Measurements from ENCODE around the gene ANKRD34A.

The ANKRD34A gene

GRCh38 chr1:145958734-145959133, 5.6 kb downstream of the ANKRD34A start:
- H3K4me1 Mint-ChIP-seq: peaks cover 83% of the 10 kb centered on the region
- peaks cover 12% of the 10 kb centered on the region for H3K36me3 Mint-ChIP-seq (ENCODE audit: insufficient read depth)
- no peaks in the 10 kb centered on the region for H3K9me3 Mint-ChIP-seq
- no peak overlapping the region for H3K4me3 Mint-ChIP-seq
- H3K27ac Mint-ChIP-seq (ENCODE audit: low read depth): peak overlapping the region; percentile 89
- H3K27me3 Mint-ChIP-seq: no peaks in the 10 kb centered on the region
- ATAC-seq (replicated peaks; ENCODE audit: extremely low read depth, poor library complexity, severe bottlenecking) (no peak), DNase-seq (ENCODE audit: low spot score in 2 of 2) (no peak)

- peak within 1 kb of the TSS; percentile 91 for H3K4me3 Mint-ChIP-seq
- peaks cover 11% of the 10 kb centered on the region for H3K36me3 Mint-ChIP-seq (ENCODE audit: insufficient read depth)
- H3K4me1 Mint-ChIP-seq: peaks cover 78% of the 10 kb centered on the region
- H3K27me3 Mint-ChIP-seq: no peaks in the 10 kb centered on the region
- no peaks in the 10 kb centered on the region for H3K9me3 Mint-ChIP-seq
- DNase-seq (ENCODE audit: low spot score in 2 of 2) (peak; percentile 87 to 93), ATAC-seq (replicated peaks; ENCODE audit: extremely low read depth, poor library complexity, severe bottlenecking) (peak; percentile 90)
- peak within 1 kb of the TSS; percentile 89 for H3K27ac Mint-ChIP-seq (ENCODE audit: low read depth)
Observed at GRCh38 chr1:145957443-145958319, 6.7 kb downstream of the ANKRD34A start, which contains the start of gene LIX1L. Gene LIX1L (minus strand): TSS chr1:145958017. CDS start chr1:145957927, 90 bp downstream.

- Mint-ChIP-seq H3K4me3 (peak overlapping the region; percentile 91), H3K36me3 (ENCODE audit: insufficient read depth) (peaks cover 12% of the 10 kb centered on the region), H3K4me1 (peaks cover 77% of the 10 kb centered on the region), H3K27ac (ENCODE audit: low read depth) (peak overlapping the region; percentile 89), H3K9me3 (no peaks in the 10 kb centered on the region), H3K27me3 (no peaks in the 10 kb centered on the region)
- DNase-seq (ENCODE audit: low spot score in 2 of 2) (no peak), ATAC-seq (replicated peaks; ENCODE audit: extremely low read depth, poor library complexity, severe bottlenecking) (no peak)
Observed at GRCh38 chr1:145956781-145957442, 7.5 kb downstream of the ANKRD34A start.

- H3K27me3 Mint-ChIP-seq: no peaks in the 10 kb centered on the region
- H3K36me3 Mint-ChIP-seq (ENCODE audit: insufficient read depth): peaks cover 15% of the 10 kb centered on the region
- H3K4me1 Mint-ChIP-seq: peaks cover 77% of the 10 kb centered on the region
- peak overlapping the region; percentile 91 for H3K4me3 Mint-ChIP-seq
- DNase-seq (ENCODE audit: low spot score in 2 of 2) (no peak), ATAC-seq (replicated peaks; ENCODE audit: extremely low read depth, poor library complexity, severe bottlenecking) (no peak)
- peak overlapping the region; percentile 89 for H3K27ac Mint-ChIP-seq (ENCODE audit: low read depth)
- no peaks in the 10 kb centered on the region for H3K9me3 Mint-ChIP-seq
Observed at GRCh38 chr1:145956361-145956760, 8.0 kb downstream of the ANKRD34A start.

- no peak for ATAC-seq (replicated peaks; ENCODE audit: extremely low read depth, poor library complexity, severe bottlenecking)
Observed at GRCh38 chr1:145955436-145955835, 8.9 kb downstream of the ANKRD34A start.

GRCh38 chr1:145953861-145954260, 10.5 kb downstream of the ANKRD34A start:
- peaks cover 19% of the 10 kb centered on the region for H3K36me3 Mint-ChIP-seq (ENCODE audit: insufficient read depth)
- H3K27ac Mint-ChIP-seq (ENCODE audit: low read depth): no peak overlapping the region
- ATAC-seq (replicated peaks; ENCODE audit: extremely low read depth, poor library complexity, severe bottlenecking): no peak
- no peaks in the 10 kb centered on the region for H3K27me3 Mint-ChIP-seq
- peaks cover 82% of the 10 kb centered on the region for H3K4me1 Mint-ChIP-seq
- peak overlapping the region; percentile 40 for H3K4me3 Mint-ChIP-seq
- H3K9me3 Mint-ChIP-seq: no peaks in the 10 kb centered on the region
- no peak for DNase-seq (ENCODE audit: low spot score in 2 of 2)

More at GRCh38 chr1:145955436-145955835, 8.9 kb downstream of the ANKRD34A start:
- Mint-ChIP-seq H3K9me3 (no peaks in the 10 kb centered on the region), H3K27ac (ENCODE audit: low read depth) (no peak overlapping the region), H3K27me3 (no peaks in the 10 kb centered on the region), H3K36me3 (ENCODE audit: insufficient read depth) (peaks cover 15% of the 10 kb centered on the region), H3K4me3 (peak overlapping the region; percentile 91), H3K4me1 (peaks cover 80% of the 10 kb centered on the region)
- no peak for DNase-seq (ENCODE audit: low spot score in 2 of 2)

GRCh38 chr1:145952903-145953302, 11.5 kb downstream of the ANKRD34A start:
- H3K27ac Mint-ChIP-seq (ENCODE audit: low read depth): peak overlapping the region; percentile 16
- H3K27me3 Mint-ChIP-seq: no peaks in the 10 kb centered on the region
- no peaks in the 10 kb centered on the region for H3K9me3 Mint-ChIP-seq
- no peak for DNase-seq (ENCODE audit: low spot score in 2 of 2)
- peaks cover 19% of the 10 kb centered on the region for H3K36me3 Mint-ChIP-seq (ENCODE audit: insufficient read depth)
- peaks cover 73% of the 10 kb centered on the region for H3K4me1 Mint-ChIP-seq
- no peak for ATAC-seq (replicated peaks; ENCODE audit: extremely low read depth, poor library complexity, severe bottlenecking)
- H3K4me3 Mint-ChIP-seq: no peak overlapping the region

- no peaks in the 10 kb centered on the region for H3K9me3 Mint-ChIP-seq
- peaks cover 63% of the 10 kb centered on the region for H3K4me1 Mint-ChIP-seq
- H3K36me3 Mint-ChIP-seq (ENCODE audit: insufficient read depth): peaks cover 15% of the 10 kb centered on the region
- H3K27me3 Mint-ChIP-seq: no peaks in the 10 kb centered on the region
- H3K27ac Mint-ChIP-seq (ENCODE audit: low read depth): peak overlapping the region; percentile 17
- ATAC-seq (replicated peaks; ENCODE audit: extremely low read depth, poor library complexity, severe bottlenecking) (no peak), DNase-seq (ENCODE audit: low spot score in 2 of 2) (no peak)
- H3K4me3 Mint-ChIP-seq: no peak overlapping the region
Observed at GRCh38 chr1:145951526-145951925, 12.8 kb downstream of the ANKRD34A start.

- peak overlapping the region; percentile 2 for H3K27ac Mint-ChIP-seq (ENCODE audit: low read depth)
- H3K4me3 Mint-ChIP-seq: no peak overlapping the region
- H3K4me1 Mint-ChIP-seq: peaks cover 41% of the 10 kb centered on the region
- H3K9me3 Mint-ChIP-seq: no peaks in the 10 kb centered on the region
- no peaks in the 10 kb centered on the region for H3K27me3 Mint-ChIP-seq
- DNase-seq (ENCODE audit: low spot score in 2 of 2) (no peak), ATAC-seq (replicated peaks; ENCODE audit: extremely low read depth, poor library complexity, severe bottlenecking) (no peak)
- H3K36me3 Mint-ChIP-seq (ENCODE audit: insufficient read depth): peaks cover 31% of the 10 kb centered on the region
Observed at GRCh38 chr1:145949219-145949618, 15.2 kb downstream of the ANKRD34A start.

- ATAC-seq (replicated peaks; ENCODE audit: extremely low read depth, poor library complexity, severe bottlenecking) (no peak), DNase-seq (ENCODE audit: low spot score in 2 of 2) (no peak)
- Mint-ChIP-seq H3K4me1 (peaks cover 31% of the 10 kb centered on the region), H3K36me3 (ENCODE audit: insufficient read depth) (peaks cover 40% of the 10 kb centered on the region), H3K27ac (ENCODE audit: low read depth) (peak overlapping the region; percentile 46), H3K9me3 (no peaks in the 10 kb centered on the region), H3K27me3 (no peaks in the 10 kb centered on the region), H3K4me3 (no peak overlapping the region)
Observed at GRCh38 chr1:145947551-145947950, 16.8 kb downstream of the ANKRD34A start.

- Mint-ChIP-seq H3K4me1 (peaks cover 22% of the 10 kb centered on the region), H3K27ac (ENCODE audit: low read depth) (no peak overlapping the region), H3K9me3 (no peaks in the 10 kb centered on the region), H3K4me3 (no peak overlapping the region), H3K27me3 (no peaks in the 10 kb centered on the region), H3K36me3 (ENCODE audit: insufficient read depth) (peaks cover 47% of the 10 kb centered on the region)
- no peak for DNase-seq (ENCODE audit: low spot score in 2 of 2)
- no peak for ATAC-seq (replicated peaks; ENCODE audit: extremely low read depth, poor library complexity, severe bottlenecking)
Observed at GRCh38 chr1:145946477-145946986, 17.8 kb downstream of the ANKRD34A start.

GRCh38 chr1:145944532-145944931, 19.8 kb downstream of the ANKRD34A start:
- peaks cover 56% of the 10 kb centered on the region for H3K36me3 Mint-ChIP-seq (ENCODE audit: insufficient read depth)
- H3K27me3 Mint-ChIP-seq: no peaks in the 10 kb centered on the region
- ATAC-seq (replicated peaks; ENCODE audit: extremely low read depth, poor library complexity, severe bottlenecking) (no peak), DNase-seq (ENCODE audit: low spot score in 2 of 2) (no peak)
- H3K9me3 Mint-ChIP-seq: no peaks in the 10 kb centered on the region
- peaks cover 6% of the 10 kb centered on the region for H3K4me1 Mint-ChIP-seq
- peak overlapping the region; percentile 59 for H3K27ac Mint-ChIP-seq (ENCODE audit: low read depth)
- no peak overlapping the region for H3K4me3 Mint-ChIP-seq
